CD4-positive, alpha-beta T cell treated with Interleukin-17A for 4 hours (primary cell): ENCODE data around the gene ALPP.
"Not testable (repeated sequence)": the region's sequence is repeated elsewhere in the genome, so short reads cannot be mapped to it uniquely, and the experiment has no call there.

ENCODE experiments used
- DNase-seq: peaks from one replicate; pipeline ENCODE4 v3.0.0-alpha.2; 2020; ENCODE audit warnings: mixed read lengths

Gene ALPP

GRCh38 chr2:232364806-232365594 is 13.6 kb upstream of the ALPP start:
- DNase-seq = not testable (repeated sequence)

DNA sequence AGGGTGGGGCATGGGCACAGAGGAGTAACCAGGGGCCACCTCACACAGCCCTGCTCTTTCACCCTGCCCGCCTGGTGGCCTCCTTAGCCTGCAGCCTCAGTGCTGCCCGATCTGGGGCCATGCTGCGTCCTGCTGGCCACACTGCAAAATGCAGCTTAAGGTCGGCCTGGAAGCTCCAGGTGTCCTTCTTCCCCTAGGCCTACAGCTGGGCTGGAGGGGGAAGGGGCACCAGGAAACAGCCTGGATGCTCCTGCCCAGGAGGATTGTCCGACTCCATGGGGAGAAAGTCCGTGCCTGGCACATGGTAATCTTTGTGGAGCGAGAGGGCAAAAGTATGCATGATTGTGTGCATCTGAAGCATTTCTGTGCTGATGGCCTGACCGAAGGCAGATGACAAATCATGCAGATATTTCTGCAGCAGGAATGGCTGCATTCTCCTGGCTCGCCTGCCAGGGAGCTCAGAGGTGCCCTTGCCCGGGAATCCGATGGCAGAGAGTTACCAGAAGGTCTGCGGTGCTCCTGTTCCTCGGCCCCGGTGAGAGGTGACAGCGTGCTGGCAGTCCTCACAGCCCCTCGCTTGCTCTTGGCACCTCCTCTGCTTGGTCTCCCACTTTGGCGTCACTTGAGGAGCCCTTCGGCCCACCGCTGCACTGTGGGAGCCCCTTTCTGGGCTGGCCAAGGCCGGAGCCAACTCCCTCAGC is 12.8 kb upstream of the ALPP start:
- DNase-seq = no peak

GRCh38 chr2:232366461-232366860 is 12.1 kb upstream of the ALPP start:
- not testable (repeated sequence) for DNase-seq

DNA sequence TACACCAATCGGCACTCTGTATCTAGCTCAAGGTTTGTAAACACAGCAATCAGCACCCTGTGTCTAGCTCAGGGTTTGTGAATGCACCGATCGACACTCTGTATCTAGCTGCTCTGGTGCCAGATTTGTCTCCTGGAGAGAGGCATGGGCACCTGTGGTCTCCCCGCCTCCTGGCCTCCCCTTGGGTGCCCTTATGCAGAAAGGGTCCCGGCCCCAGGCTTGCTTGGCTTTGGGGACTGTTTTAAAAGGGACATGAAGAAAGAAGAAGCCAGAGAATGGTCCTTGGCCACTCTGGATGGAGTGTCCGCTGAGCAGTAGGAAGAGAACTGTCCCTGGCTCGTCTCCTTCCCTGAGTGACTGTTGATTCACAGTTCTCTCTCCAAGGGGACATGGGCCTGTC is 11.5 kb upstream of the ALPP start:
- DNase-seq = no peak

- no peak for DNase-seq
Measured at GRCh38 chr2:232367591-232368233, 10.8 kb upstream of the ALPP start.

GRCh38 chr2:232368311-232368731 is 10.2 kb upstream of the ALPP start:
- no peak for DNase-seq

- DNase-seq = no peak
Measured at GRCh38 chr2:232369126-232369951, 9.2 kb upstream of the ALPP start.

DNA sequence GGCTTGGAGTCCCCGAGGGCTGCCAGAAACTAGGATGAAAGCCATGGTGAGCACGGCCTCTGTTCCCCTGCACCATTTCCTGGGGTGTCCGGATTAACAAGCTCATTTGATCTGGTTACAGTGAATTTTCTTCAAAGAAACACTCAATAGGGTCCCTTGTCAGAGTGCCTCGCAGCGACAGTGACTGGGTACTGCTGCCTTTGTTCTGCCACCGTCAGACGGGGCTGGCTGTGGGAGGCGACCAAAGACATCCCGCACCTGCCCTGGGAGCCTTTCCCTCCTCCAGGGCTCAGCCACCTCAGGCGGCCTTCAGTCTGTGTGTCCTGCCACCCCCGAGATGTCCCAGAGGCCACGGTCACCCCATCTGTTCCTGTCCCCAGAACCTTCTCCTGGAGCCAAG is 8.5 kb upstream of the ALPP start:
- DNase-seq = not testable (repeated sequence)

DNA sequence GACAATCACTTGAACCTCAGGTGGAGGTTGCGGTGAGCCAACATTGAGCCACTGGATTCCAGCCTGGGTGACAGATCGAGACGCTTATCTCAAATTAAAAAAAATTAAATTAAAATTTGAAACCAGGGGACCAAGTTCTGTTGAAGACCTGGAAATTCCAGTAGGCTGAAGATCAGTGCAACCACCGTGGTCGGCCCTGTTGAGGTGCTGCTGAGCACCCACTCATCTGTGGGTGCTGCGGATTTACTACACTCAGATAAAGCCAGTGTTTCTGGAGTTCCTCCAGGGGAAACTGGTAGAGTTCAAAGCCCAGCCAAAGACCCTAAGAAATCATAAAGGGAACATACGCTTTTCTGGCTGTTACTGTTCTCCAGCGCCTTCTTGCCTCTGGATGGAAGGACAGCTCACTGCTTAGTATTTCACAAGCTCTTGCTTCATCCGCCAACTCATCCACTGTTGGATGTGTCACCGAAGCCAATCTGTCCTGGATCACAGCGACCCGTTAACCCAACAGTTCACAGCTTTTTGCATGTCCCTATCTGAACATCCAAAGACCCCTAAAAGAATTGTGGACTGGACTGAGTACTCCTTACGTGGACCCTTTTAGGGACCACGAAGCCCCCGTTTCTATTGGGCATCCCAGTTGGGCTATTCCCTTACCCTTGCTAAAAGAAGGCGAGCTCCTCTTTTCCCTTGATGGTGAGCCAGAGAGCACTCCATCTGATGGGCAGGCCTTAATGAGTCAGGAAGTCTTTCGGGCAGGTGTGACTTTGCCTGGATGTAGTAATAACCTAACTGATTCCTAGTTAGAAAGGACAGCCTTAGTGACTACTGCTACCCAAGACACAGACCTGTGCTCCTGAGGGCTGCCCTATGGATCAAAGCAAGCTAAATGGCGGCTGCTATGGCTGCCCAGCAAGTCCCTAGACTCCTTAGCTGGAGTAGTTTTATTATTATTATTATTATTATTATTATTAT is 6.0 kb upstream of the ALPP start:
- DNase-seq = no peak

GRCh38 chr2:232374356-232374755 is 4.2 kb upstream of the ALPP start:
- no peak for DNase-seq

DNA sequence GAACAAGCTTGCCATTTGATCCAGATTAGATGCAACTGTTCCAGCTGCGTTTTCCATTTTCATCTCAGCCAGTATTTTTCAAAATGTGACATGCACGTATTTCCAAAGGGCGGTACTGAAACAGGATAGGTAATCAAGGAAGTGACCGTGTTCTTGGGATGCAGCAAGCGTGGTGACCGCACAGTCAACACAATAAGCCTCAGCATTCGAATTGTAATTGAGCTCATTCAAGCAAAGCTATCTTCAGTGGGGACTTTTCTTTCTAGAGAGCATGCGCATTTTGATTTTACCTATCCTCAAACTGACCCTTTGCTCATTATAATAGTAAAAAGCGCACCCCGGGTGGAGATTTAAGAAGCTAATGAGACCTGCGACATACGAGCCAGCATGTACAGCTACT is 3.4 kb upstream of the ALPP start:
- no peak for DNase-seq

DNA sequence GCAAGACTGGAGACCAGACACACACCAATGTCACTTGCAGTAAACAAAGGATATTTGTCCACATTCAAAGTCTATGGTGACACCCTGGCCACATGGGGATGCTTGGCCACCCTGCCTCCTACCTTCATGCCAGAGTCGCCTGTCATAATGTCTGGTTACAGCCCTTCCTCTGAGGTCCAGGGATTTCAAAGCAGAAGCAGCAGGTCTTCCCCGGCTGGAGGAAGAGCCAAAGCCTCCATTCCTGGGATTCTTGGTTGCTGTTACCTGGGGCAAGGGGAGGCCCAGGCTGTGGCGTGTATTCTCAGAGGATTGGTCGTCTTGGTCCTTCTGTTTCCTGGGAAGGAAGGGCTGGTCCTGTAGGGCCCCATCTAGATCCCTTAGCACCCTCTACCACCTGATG is 2.3 kb upstream of the ALPP start:
- no peak for DNase-seq

DNA sequence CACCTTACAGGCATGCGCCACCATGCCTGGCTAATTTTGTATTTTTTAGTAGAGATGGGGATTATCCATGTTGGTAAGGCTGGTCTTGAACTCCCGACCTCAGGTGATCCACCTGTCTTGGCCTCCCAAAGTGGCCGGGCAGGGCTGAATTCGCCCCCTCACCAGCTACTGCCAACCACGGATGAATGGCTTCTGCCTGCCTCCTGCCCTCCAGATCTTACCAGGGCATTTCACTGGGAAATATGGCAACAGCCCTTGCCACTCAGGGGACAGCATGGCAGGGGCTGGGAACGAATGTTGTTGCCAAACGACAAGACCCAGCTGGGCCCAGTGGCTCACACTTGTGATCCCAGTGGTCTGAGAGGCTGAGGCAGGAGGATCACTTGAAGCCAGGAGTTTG is 1.8 kb upstream of the ALPP start:
- no peak for DNase-seq

DNA sequence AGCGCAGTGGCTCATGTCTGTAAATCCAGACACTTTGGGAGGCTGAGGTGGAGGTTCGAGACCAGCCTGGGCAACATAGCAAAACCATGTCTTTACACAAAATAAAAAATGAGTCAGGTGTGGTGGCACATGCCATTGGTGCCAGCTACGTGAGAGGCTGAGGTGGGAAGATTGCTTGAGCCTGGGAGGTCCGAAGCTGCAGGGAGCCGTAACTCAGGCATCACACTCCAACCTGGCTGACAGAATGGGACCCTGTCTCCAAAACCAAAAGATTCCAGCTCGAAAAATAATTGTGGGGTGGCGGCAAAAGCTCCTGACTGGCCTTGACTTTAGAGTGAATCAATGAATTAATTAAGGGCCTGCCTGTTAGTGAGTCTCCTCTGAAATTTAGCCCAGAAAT is 1.2 kb upstream of the ALPP start:
- no peak for DNase-seq

- DNase-seq = no peak
Measured at GRCh38 chr2:232377841-232378734, 463 bp upstream of the ALPP start.

DNA sequence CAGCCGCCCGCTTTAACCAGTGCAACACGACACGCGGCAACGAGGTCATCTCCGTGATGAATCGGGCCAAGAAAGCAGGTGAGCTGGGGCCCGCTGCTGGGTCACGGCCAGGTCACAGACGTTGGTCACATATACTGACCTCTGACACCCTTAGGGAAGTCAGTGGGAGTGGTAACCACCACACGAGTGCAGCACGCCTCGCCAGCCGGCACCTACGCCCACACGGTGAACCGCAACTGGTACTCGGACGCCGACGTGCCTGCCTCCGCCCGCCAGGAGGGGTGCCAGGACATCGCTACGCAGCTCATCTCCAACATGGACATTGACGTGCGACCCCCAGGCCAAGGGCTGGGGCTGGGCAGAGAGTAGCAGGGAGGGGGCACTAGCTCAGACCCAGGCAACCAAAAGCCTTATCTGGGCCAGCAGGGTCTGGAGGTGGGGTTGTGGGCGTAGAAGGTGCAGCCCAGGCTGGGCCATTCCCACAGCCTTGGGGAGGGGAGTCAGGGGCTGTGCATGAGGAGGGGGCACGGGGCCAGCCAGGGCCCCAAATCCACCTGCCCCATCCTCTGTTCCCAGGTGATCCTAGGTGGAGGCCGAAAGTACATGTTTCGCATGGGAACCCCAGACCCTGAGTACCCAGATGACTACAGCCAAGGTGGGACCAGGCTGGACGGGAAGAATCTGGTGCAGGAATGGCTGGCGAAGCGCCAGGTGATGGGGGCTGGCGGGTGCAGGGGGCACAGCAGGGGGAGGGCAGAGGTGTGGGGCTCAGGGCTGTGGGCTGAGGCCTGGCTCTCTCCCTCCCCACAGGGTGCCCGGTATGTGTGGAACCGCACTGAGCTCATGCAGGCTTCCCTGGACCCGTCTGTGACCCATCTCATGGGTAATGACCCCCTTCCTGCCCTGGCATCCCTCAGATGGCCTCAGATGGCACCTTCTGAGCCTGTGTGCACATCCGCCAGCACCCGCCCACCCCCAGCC is 1.3 kb downstream of the ALPP start:
- not testable (repeated sequence) for DNase-seq

GRCh38 chr2:232381204-232382031 is 2.9 kb downstream of the ALPP start:
- DNase-seq = not testable (repeated sequence)
